Tibial artery (tissue), 4 donors: ENCODE data around the gene ABHD17C.

Source experiments
- DNase-seq, 2 donors: peaks; one replicate each; pipeline ENCODE4 v3.0.0-alpha.2; 2019
- H3K27ac ChIP-seq, 2 donors: fragments of 200-600 bp; sonication (generic) in 1 of 2; 1 replicate in 1 of 2; 2 replicates in 1 of 2; pipeline ENCODE4 v1.5.1; 2018 to 2019; ENCODE audit warnings: mild to moderate bottlenecking in 1 of 2
- H3K27me3 ChIP-seq, 2 donors: fragments of 200-600 bp; sonication (generic) in 1 of 2; one replicate each; pipeline versions ENCODE4 v1.5.1 to v1.6.0; 2016 to 2019
- H3K36me3 ChIP-seq, 3 donors: fragments of 200-600 bp; sonication (generic) in 2 of 3; one replicate each; pipeline ENCODE4 v1.5.1; 2016 to 2019; ENCODE audit warnings: mild to moderate bottlenecking in 2 of 3
- H3K4me1 ChIP-seq, 4 donors: fragments of 200-600 bp; sonication (generic) in 2 of 4; 1 replicate in 3 of 4; 2 replicates in 1 of 4; pipeline ENCODE4 v1.5.1; 2016 to 2019
- H3K4me3 ChIP-seq, 2 donors: fragments of 200-600 bp; sonication (generic) in 1 of 2; 1 replicate in 1 of 2; 2 replicates in 1 of 2; pipeline ENCODE4 v1.5.1; 2018 to 2019; ENCODE audit warnings: mild to moderate bottlenecking in 2 of 2
- H3K9me3 ChIP-seq, 3 donors: fragments of 200-600 bp; sonication (generic) in 1 of 3; one replicate each; pipeline ENCODE4 v1.5.1; 2016 to 2019
- CTCF ChIP-seq, 2 experiments: fragments of 200-600 bp in 1 of 2; fragments of 450-650 bp in 1 of 2; IDR thresholded peaks; one replicate each; pipeline ENCODE4 v1.5.1; 2017 to 2019; ENCODE audit warnings: antibody characterized with exemption in 2 of 2, mild to moderate bottlenecking in 1 of 2, moderate library complexity in 1 of 2
- intact Hi-C: fragments of 100-400 bp; cut with DNase I; formaldehyde crosslinking; loops from one replicate; pipeline ENCODE4 v1.15.0; 2023; ENCODE audit warnings: low total_unique reads

The ABHD17C gene

GRCh38 chr15:80764535-80764934 is 69.4 kb downstream of the ABHD17C start:
- DNase-seq, result no peak
- Histone ChIP-seq H3K27ac (no peak overlapping the region), H3K27me3 (no peaks in the 10 kb centered on the region), H3K4me1 (no peaks in the 10 kb centered on the region), H3K9me3 (no peaks in the 10 kb centered on the region), H3K36me3 (no peaks in the 10 kb centered on the region), H3K4me3 (no peak overlapping the region)
- no peak for TF ChIP-seq CTCF (IDR thresholded peaks at IDR 0.05)
- intact Hi-C loops, result no loop called here

GRCh38 chr15:80766275-80766674 is 71.2 kb downstream of the ABHD17C start:
- no peak for DNase-seq
- no peaks in the 10 kb centered on the region for H3K4me1 ChIP-seq
- no peaks in the 10 kb centered on the region for H3K36me3 ChIP-seq
- no peak overlapping the region for H3K4me3 ChIP-seq
- H3K27ac ChIP-seq, result no peak overlapping the region
- no peak for TF ChIP-seq CTCF (IDR thresholded peaks at IDR 0.05)
- intact Hi-C loops, result no loop called here
- H3K9me3 ChIP-seq, result no peaks in the 10 kb centered on the region
- H3K27me3 ChIP-seq, result peaks cover 0 to 1% of the 10 kb centered on the region in 2 donors

- Histone ChIP-seq H3K4me3 (no peak overlapping the region), H3K4me1 (no peaks in the 10 kb centered on the region), H3K9me3 (no peaks in the 10 kb centered on the region), H3K27ac (no peak overlapping the region), H3K36me3 (no peaks in the 10 kb centered on the region), H3K27me3 (peaks cover 0 to 3% of the 10 kb centered on the region in 2 donors)
- no peak for DNase-seq
- intact Hi-C loops, result no loop called here
- TF ChIP-seq CTCF (IDR thresholded peaks at IDR 0.05), result no peak
These were observed 73.0 kb downstream of the ABHD17C start for GRCh38 chr15:80768158-80768557.

- Histone ChIP-seq H3K9me3 (no peaks in the 10 kb centered on the region), H3K4me3 (no peak overlapping the region), H3K27ac (no peak overlapping the region), H3K4me1 (no peaks in the 10 kb centered on the region), H3K27me3 (peaks cover 0 to 3% of the 10 kb centered on the region in 2 donors), H3K36me3 (no peaks in the 10 kb centered on the region)
- DNase-seq, result no peak
- intact Hi-C loops, result no loop called here
- no peak for TF ChIP-seq CTCF (IDR thresholded peaks at IDR 0.05)
These were observed 74.2 kb downstream of the ABHD17C start for GRCh38 chr15:80769153-80769828.

GRCh38 chr15:80769829-80770705 is 75.0 kb downstream of the ABHD17C start:
- intact Hi-C loops, result no loop called here
- Histone ChIP-seq H3K36me3 (no peaks in the 10 kb centered on the region), H3K4me1 (no peaks in the 10 kb centered on the region), H3K27me3 (peaks cover 0 to 3% of the 10 kb centered on the region in 2 donors), H3K27ac (no peak overlapping the region), H3K4me3 (no peak overlapping the region), H3K9me3 (no peaks in the 10 kb centered on the region)
- no peak for DNase-seq
- TF ChIP-seq CTCF (IDR thresholded peaks at IDR 0.05), result no peak
